Measurements from ENCODE around the gene ODC1. TPM values are rescaled to one million over a fixed set of nuclear protein-coding genes. Genes with fewer than 3 reads are reported as not detected.

ODC1 gene
- total and polyA plus RNA-seq, 3 experiments from 2014 or later = 57.1 to 566 (median 565) TPM

- ChIA-PET CTCF (interaction anchor here (0.9 to 5.7 kb wide), 7 partner anchors 15 to 383 kb away, joined by 3 to 106 read pairs (median 5); partner anchors contain the start of gene ODC1), POLR2A (interaction anchor here (0.7 kb wide), 1 partner anchor 13 kb away, joined by 3 read pairs; no protein-coding TSS in a partner anchor)
- Mint-ChIP-seq H3K4me1 (peaks cover 10 to 22% (median 11%) of the 10 kb centered on the region in 3 donors), H3K27ac (peak overlapping the region in 1 of 8 donors; percentile 36), H3K36me3 (peaks cover 0 to 9% (median 5%) of the 10 kb centered on the region in 3 donors), H3K4me3 (peak overlapping the region in 5 of 7 donors; percentile 37 to 90 (median 78)), H3K27me3 (peaks cover 0 to 14% of the 10 kb centered on the region in 2 donors), H3K9me3 (no peaks in the 10 kb centered on the region)
- DNase-seq = peak in 1 of 5 donors; percentile 18
- peaks cover 7% of the 10 kb centered on the region for H3K4me1 ChIP-seq (ENCODE audit: insufficient read depth, low read length)
- H3K4me3 ChIP-seq (ENCODE audit: low read length) = no peak overlapping the region
- H3K27ac ChIP-seq (ENCODE audit: low read depth, low read length) = no peak overlapping the region
- no peaks in the 10 kb centered on the region for H3K36me3 ChIP-seq (ENCODE audit: insufficient read depth, low read length)
- no peaks in the 10 kb centered on the region for H3K27me3 ChIP-seq (ENCODE audit: insufficient read depth, low read length, poor library complexity, severe bottlenecking)
- H3K9me3 ChIP-seq (ENCODE audit: low read length) = no peaks in the 10 kb centered on the region
Measured at GRCh38 chr2:10431797-10432196, 16.3 kb downstream of the ODC1 start.

- Histone ChIP-seq H3K4me1 (ENCODE audit: insufficient read depth, low read length) (peaks cover 7% of the 10 kb centered on the region), H3K4me3 (ENCODE audit: low read length) (no peak overlapping the region), H3K36me3 (ENCODE audit: insufficient read depth, low read length) (peaks cover 3% of the 10 kb centered on the region), H3K9me3 (ENCODE audit: low read length) (no peaks in the 10 kb centered on the region), H3K27ac (ENCODE audit: low read depth, low read length) (no peak overlapping the region), H3K27me3 (ENCODE audit: insufficient read depth, low read length, poor library complexity, severe bottlenecking) (no peaks in the 10 kb centered on the region)
- Mint-ChIP-seq H3K36me3 (peaks cover 0 to 17% (median 8%) of the 10 kb centered on the region in 3 donors), H3K9me3 (no peaks in the 10 kb centered on the region), H3K27me3 (peaks cover 0 to 14% of the 10 kb centered on the region in 2 donors), H3K4me1 (peaks cover 10 to 22% (median 11%) of the 10 kb centered on the region in 3 donors), H3K4me3 (peak overlapping the region in 3 of 7 donors; percentile 76 to 83 (median 78)), H3K27ac (no peak overlapping the region)
- DNase-seq = no peak
- POLR2A ChIA-PET = interaction anchor here (0.7 kb wide), 1 partner anchor 357 kb away, joined by 6 read pairs; no protein-coding TSS in a partner anchor
- CTCF ChIA-PET = interaction anchor here (0.8 to 5.7 kb wide), 5 partner anchors 17 to 382 kb away, joined by 3 to 106 read pairs (median 4); partner anchors contain the start of gene ODC1
Measured at GRCh38 chr2:10430886-10431622, 17.1 kb downstream of the ODC1 start.

GRCh38 chr2:10428924-10429323 lies 19.2 kb downstream of the ODC1 start:
- H3K4me3 Mint-ChIP-seq = no peak overlapping the region
- H3K27ac ChIP-seq (ENCODE audit: low read depth, low read length) = no peak overlapping the region
- no peak overlapping the region for H3K4me3 ChIP-seq (ENCODE audit: low read length)
- H3K27me3 ChIP-seq (ENCODE audit: insufficient read depth, low read length, poor library complexity, severe bottlenecking) = no peaks in the 10 kb centered on the region
- peaks cover 12% of the 10 kb centered on the region for H3K36me3 ChIP-seq (ENCODE audit: insufficient read depth, low read length)
- no peaks in the 10 kb centered on the region for H3K9me3 Mint-ChIP-seq
- peaks cover 5 to 17% (median 10%) of the 10 kb centered on the region in 3 donors for H3K4me1 Mint-ChIP-seq
- ChIA-PET CTCF (interaction anchor here (0.6 kb wide), 1 partner anchor 305 kb away, joined by 3 read pairs; no protein-coding TSS in a partner anchor), POLR2A (no interaction called here)
- no peak for DNase-seq
- peaks cover 0 to 10% of the 10 kb centered on the region in 2 donors for H3K27me3 Mint-ChIP-seq
- H3K9me3 ChIP-seq (ENCODE audit: low read length) = no peaks in the 10 kb centered on the region
- H3K36me3 Mint-ChIP-seq = peaks cover 0 to 36% (median 8%) of the 10 kb centered on the region in 3 donors
- peak overlapping the region in 1 of 8 donors; percentile 87 for H3K27ac Mint-ChIP-seq
- no peaks in the 10 kb centered on the region for H3K4me1 ChIP-seq (ENCODE audit: insufficient read depth, low read length)

GRCh38 chr2:10428355-10428754 lies 19.8 kb downstream of the ODC1 start:
- peaks cover 12% of the 10 kb centered on the region for H3K36me3 ChIP-seq (ENCODE audit: insufficient read depth, low read length)
- no peak overlapping the region for H3K27ac ChIP-seq (ENCODE audit: low read depth, low read length)
- DNase-seq = no peak
- Mint-ChIP-seq H3K27ac (no peak overlapping the region), H3K9me3 (no peaks in the 10 kb centered on the region), H3K27me3 (peaks cover 0 to 10% of the 10 kb centered on the region in 2 donors), H3K4me1 (peaks cover 4 to 17% (median 8%) of the 10 kb centered on the region in 3 donors), H3K4me3 (no peak overlapping the region), H3K36me3 (peaks cover 0 to 39% (median 8%) of the 10 kb centered on the region in 3 donors)
- no peaks in the 10 kb centered on the region for H3K9me3 ChIP-seq (ENCODE audit: low read length)
- ChIA-PET POLR2A (no interaction called here), CTCF (interaction anchor here (0.6 kb wide), 1 partner anchor 304 kb away, joined by 3 read pairs; no protein-coding TSS in a partner anchor)
- no peaks in the 10 kb centered on the region for H3K27me3 ChIP-seq (ENCODE audit: insufficient read depth, low read length, poor library complexity, severe bottlenecking)
- H3K4me1 ChIP-seq (ENCODE audit: insufficient read depth, low read length) = no peaks in the 10 kb centered on the region
- H3K4me3 ChIP-seq (ENCODE audit: low read length) = no peak overlapping the region

GRCh38 chr2:10427618-10427949 lies 20.5 kb downstream of the ODC1 start:
- Histone ChIP-seq H3K9me3 (ENCODE audit: low read length) (no peaks in the 10 kb centered on the region), H3K4me1 (ENCODE audit: insufficient read depth, low read length) (no peaks in the 10 kb centered on the region), H3K4me3 (ENCODE audit: low read length) (no peak overlapping the region), H3K27ac (ENCODE audit: low read depth, low read length) (no peak overlapping the region), H3K36me3 (ENCODE audit: insufficient read depth, low read length) (peaks cover 15% of the 10 kb centered on the region), H3K27me3 (ENCODE audit: insufficient read depth, low read length, poor library complexity, severe bottlenecking) (no peaks in the 10 kb centered on the region)
- Mint-ChIP-seq H3K9me3 (no peaks in the 10 kb centered on the region), H3K4me1 (peaks cover 0 to 16% (median 5%) of the 10 kb centered on the region in 3 donors), H3K36me3 (peaks cover 0 to 47% (median 8%) of the 10 kb centered on the region in 3 donors), H3K4me3 (no peak overlapping the region), H3K27ac (peak overlapping the region in 1 of 8 donors; percentile 40), H3K27me3 (peaks cover 0 to 8% of the 10 kb centered on the region in 2 donors)
- CTCF ChIA-PET = no interaction called here
- POLR2A ChIA-PET = no interaction called here
- no peak for DNase-seq

GRCh38 chr2:10426726-10427617 lies 21.2 kb downstream of the ODC1 start:
- Histone ChIP-seq H3K27ac (ENCODE audit: low read depth, low read length) (no peak overlapping the region), H3K27me3 (ENCODE audit: insufficient read depth, low read length, poor library complexity, severe bottlenecking) (no peaks in the 10 kb centered on the region), H3K4me3 (ENCODE audit: low read length) (no peak overlapping the region), H3K36me3 (ENCODE audit: insufficient read depth, low read length) (peaks cover 20% of the 10 kb centered on the region), H3K4me1 (ENCODE audit: insufficient read depth, low read length) (no peaks in the 10 kb centered on the region), H3K9me3 (ENCODE audit: low read length) (no peaks in the 10 kb centered on the region)
- H3K36me3 Mint-ChIP-seq = peaks cover 0 to 53% (median 8%) of the 10 kb centered on the region in 3 donors
- no peak for DNase-seq
- POLR2A ChIA-PET = no interaction called here
- no peaks in the 10 kb centered on the region for H3K9me3 Mint-ChIP-seq
- H3K27me3 Mint-ChIP-seq = peaks cover 0 to 7% of the 10 kb centered on the region in 2 donors
- no peak overlapping the region for H3K4me3 Mint-ChIP-seq
- CTCF ChIA-PET = interaction anchor here (1.1 to 1.7 kb wide), 2 partner anchors 8 to 11 kb away, joined by 4 to 6 read pairs; no protein-coding TSS in a partner anchor
- peaks cover 0 to 11% (median 3%) of the 10 kb centered on the region in 3 donors for H3K4me1 Mint-ChIP-seq
- no peak overlapping the region for H3K27ac Mint-ChIP-seq

- peaks cover 25% of the 10 kb centered on the region for H3K36me3 ChIP-seq (ENCODE audit: insufficient read depth, low read length)
- Mint-ChIP-seq H3K4me3 (no peak overlapping the region), H3K9me3 (no peaks in the 10 kb centered on the region), H3K27me3 (peaks cover 0 to 4% of the 10 kb centered on the region in 2 donors), H3K4me1 (no peaks in the 10 kb centered on the region), H3K36me3 (peaks cover 3 to 66% (median 8%) of the 10 kb centered on the region in 3 donors), H3K27ac (peak overlapping the region in 1 of 8 donors; percentile 94)
- no peaks in the 10 kb centered on the region for H3K9me3 ChIP-seq (ENCODE audit: low read length)
- no peak overlapping the region for H3K27ac ChIP-seq (ENCODE audit: low read depth, low read length)
- ChIA-PET POLR2A (no interaction called here), CTCF (interaction anchor here (0.8 to 1.7 kb wide), 3 partner anchors 9 to 156 kb away, joined by 3 to 6 read pairs (median 4); no protein-coding TSS in a partner anchor)
- no peaks in the 10 kb centered on the region for H3K27me3 ChIP-seq (ENCODE audit: insufficient read depth, low read length, poor library complexity, severe bottlenecking)
- DNase-seq = no peak
- no peak overlapping the region for H3K4me3 ChIP-seq (ENCODE audit: low read length)
- H3K4me1 ChIP-seq (ENCODE audit: insufficient read depth, low read length) = no peaks in the 10 kb centered on the region
Measured at GRCh38 chr2:10425699-10426098, 22.4 kb downstream of the ODC1 start.
